Measurements from ENCODE around the gene NPHP4. TPM values are rescaled to one million over a fixed set of nuclear protein-coding genes. Genes with fewer than 3 reads are reported as not detected.

The NPHP4 gene
- total RNA-seq, 1 experiment from 2014 or later, result 20.0 TPM

DNA sequence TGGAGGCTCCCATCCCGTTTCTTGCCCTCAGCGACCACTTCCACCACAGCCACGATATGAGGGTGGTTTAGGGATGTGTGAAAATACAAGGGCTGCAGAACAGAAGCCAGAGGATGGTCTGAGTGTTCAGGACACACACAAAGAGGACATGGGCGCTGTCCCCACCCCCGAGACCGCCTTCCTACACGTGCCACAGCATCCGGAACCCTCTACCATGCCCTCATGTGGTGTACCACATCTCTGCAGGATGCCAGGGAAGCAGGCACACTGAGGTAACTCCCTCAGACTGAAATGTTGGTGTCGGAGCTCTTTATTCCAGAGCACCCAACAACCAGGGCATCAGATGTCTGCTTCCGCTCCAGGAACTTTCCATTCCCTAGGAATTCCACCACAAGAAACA lies 23.1 kb downstream of the NPHP4 start:
- H3K4me3 ChIP-seq (replicated peaks in 1 of 2; ENCODE audit: low read depth in 1 of 2, low read length in 2 of 2), result no peak overlapping the region
- H3K9me2 ChIP-seq (ENCODE audit: insufficient read depth), result no peaks in the 10 kb centered on the region
- no peak for ATAC-seq
- peaks cover 0 to 13% of the 10 kb centered on the region in 2 experiments; a peak in 3 of 4 replicates for H3K36me3 ChIP-seq (ENCODE audit: control insufficient read depth in 1 of 2, insufficient read depth in 2 of 2, low read length in 2 of 2)
- TF ChIP-seq RAD21 (IDR thresholded peaks at IDR 0.05; ENCODE audit: low read depth), result no peak
- ChIA-PET CTCF (no interaction called here), RAD21 (ENCODE audit: low non-redundant PET in 1 of 2, low total read pairs in 2 of 2, uncharacterized antibody in 2 of 2, unreplicated experiment in 2 of 2) (no interaction called here), POLR2A (no interaction called here)
- intact Hi-C loops (cut with micrococcal nuclease), result no loop called here
- H4K20me1 ChIP-seq (ENCODE audit: insufficient read depth), result no peaks in the 10 kb centered on the region
- no peak overlapping the region for H3K27ac ChIP-seq (ENCODE audit: low read depth, low read length)
- H3K27me3 ChIP-seq (ENCODE audit: insufficient read depth, low read length), result no peaks in the 10 kb centered on the region
- H3K79me2 ChIP-seq (ENCODE audit: insufficient read depth, low read length), result no peaks in the 10 kb centered on the region
- no peaks in the 10 kb centered on the region for H3K9me3 ChIP-seq (ENCODE audit: control insufficient read depth in 1 of 2, insufficient read depth in 1 of 2, low read depth in 1 of 2, low read length in 2 of 2)
- no peak for DNase-seq (ENCODE audit: low read depth, low spot score)
- H3K4me2 ChIP-seq (ENCODE audit: low read length), result no peak overlapping the region
- H3K4me1 ChIP-seq (ENCODE audit: control insufficient read depth in 1 of 2, insufficient read depth in 2 of 2, low read length in 2 of 2), result no peaks in the 10 kb centered on the region
- H3K9ac ChIP-seq (ENCODE audit: low read length), result no peak overlapping the region
- no peak overlapping the region for H2AFZ ChIP-seq (ENCODE audit: low read depth, low read length, poor library complexity, severe bottlenecking)
- no TSS peak for BruUV-seq (replicated peaks)

DNA sequence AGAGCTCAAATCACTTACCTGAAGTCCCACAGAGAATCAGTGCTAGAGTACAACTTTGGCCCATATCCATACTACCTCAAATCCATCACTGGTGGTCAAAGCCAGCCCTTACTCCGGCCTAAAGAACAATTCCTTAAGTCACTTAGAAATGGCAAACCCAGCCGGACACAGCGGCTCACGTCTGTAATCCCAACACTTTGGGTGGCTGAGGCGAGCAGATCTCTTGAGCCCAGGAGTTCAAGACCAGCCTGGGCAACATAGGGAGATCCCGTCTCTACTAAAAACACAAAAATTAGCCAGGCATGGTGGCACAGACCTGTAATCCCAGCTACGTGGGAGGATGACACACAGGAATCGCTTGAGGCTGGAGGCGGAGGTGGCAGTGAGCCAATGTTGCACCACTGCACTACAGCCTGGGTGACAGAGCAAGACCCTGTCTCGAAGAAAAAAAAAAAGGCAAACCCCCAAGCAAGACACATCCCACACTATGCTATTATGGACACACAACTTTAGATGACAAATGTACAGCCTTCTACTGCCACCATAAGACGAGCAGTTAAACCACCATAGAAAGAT lies 24.0 kb downstream of the NPHP4 start:
- RAD21 ChIA-PET (ENCODE audit: low non-redundant PET in 1 of 2, low total read pairs in 2 of 2, uncharacterized antibody in 2 of 2, unreplicated experiment in 2 of 2), result no interaction called here
- Histone ChIP-seq H2AFZ (ENCODE audit: low read depth, low read length, poor library complexity, severe bottlenecking) (no peak overlapping the region), H3K4me2 (ENCODE audit: low read length) (no peak overlapping the region), H3K27ac (ENCODE audit: low read depth, low read length) (no peak overlapping the region), H3K9ac (ENCODE audit: low read length) (no peak overlapping the region), H4K20me1 (ENCODE audit: insufficient read depth) (no peaks in the 10 kb centered on the region), H3K36me3 (ENCODE audit: control insufficient read depth in 1 of 2, insufficient read depth in 2 of 2, low read length in 2 of 2) (peaks cover 0 to 13% of the 10 kb centered on the region in 2 experiments; a peak in 2 of 4 replicates), H3K79me2 (ENCODE audit: insufficient read depth, low read length) (no peaks in the 10 kb centered on the region), H3K27me3 (ENCODE audit: insufficient read depth, low read length) (no peaks in the 10 kb centered on the region), H3K4me3 (replicated peaks in 1 of 2; ENCODE audit: low read depth in 1 of 2, low read length in 2 of 2) (no peak overlapping the region), H3K4me1 (ENCODE audit: control insufficient read depth in 1 of 2, insufficient read depth in 2 of 2, low read length in 2 of 2) (no peaks in the 10 kb centered on the region), H3K9me3 (ENCODE audit: control insufficient read depth in 1 of 2, insufficient read depth in 1 of 2, low read depth in 1 of 2, low read length in 2 of 2) (no peaks in the 10 kb centered on the region), H3K9me2 (ENCODE audit: insufficient read depth) (no peaks in the 10 kb centered on the region)
- CTCF ChIA-PET, result no interaction called here
- no TSS peak for BruUV-seq (replicated peaks)
- no peak for DNase-seq (ENCODE audit: low read depth, low spot score)
- POLR2A ChIA-PET, result no interaction called here
- no peak for ATAC-seq
- intact Hi-C loops (cut with micrococcal nuclease), result no loop called here
- TF ChIP-seq EZH2phosphoT487 (IDR thresholded peaks at IDR 0.05; ENCODE audit: borderline replicate concordance) (no peak), SP1 (IDR thresholded peaks at IDR 0.05; ENCODE audit: low read depth) (no peak), YY1 (IDR thresholded peaks at IDR 0.05; ENCODE audit: extremely low read depth, insufficient replicate concordance, low read depth, low read length) (no peak), JUND (IDR thresholded peaks at IDR 0.05) (no peak), TCF7L2 (IDR thresholded peaks at IDR 0.05; ENCODE audit: borderline replicate concordance, extremely low read depth, insufficient read depth, insufficient read length) (no peak), CBX3 (IDR thresholded peaks at IDR 0.05; ENCODE audit: low read depth) (no peak), REST (IDR thresholded peaks at IDR 0.05; ENCODE audit: low read depth) (no peak), EGR1 (IDR thresholded peaks at IDR 0.05; ENCODE audit: low read depth) (no peak)
- TF ChIP-seq, protein P1, sequence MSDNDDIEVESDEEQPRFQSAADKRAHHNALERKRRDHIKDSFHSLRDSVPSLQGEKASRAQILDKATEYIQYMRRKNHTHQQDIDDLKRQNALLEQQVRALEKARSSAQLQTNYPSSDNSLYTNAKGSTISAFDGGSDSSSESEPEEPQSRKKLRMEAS (IDR thresholded peaks at IDR 0.05), result no peak
- TF ChIP-seq, protein P2, sequence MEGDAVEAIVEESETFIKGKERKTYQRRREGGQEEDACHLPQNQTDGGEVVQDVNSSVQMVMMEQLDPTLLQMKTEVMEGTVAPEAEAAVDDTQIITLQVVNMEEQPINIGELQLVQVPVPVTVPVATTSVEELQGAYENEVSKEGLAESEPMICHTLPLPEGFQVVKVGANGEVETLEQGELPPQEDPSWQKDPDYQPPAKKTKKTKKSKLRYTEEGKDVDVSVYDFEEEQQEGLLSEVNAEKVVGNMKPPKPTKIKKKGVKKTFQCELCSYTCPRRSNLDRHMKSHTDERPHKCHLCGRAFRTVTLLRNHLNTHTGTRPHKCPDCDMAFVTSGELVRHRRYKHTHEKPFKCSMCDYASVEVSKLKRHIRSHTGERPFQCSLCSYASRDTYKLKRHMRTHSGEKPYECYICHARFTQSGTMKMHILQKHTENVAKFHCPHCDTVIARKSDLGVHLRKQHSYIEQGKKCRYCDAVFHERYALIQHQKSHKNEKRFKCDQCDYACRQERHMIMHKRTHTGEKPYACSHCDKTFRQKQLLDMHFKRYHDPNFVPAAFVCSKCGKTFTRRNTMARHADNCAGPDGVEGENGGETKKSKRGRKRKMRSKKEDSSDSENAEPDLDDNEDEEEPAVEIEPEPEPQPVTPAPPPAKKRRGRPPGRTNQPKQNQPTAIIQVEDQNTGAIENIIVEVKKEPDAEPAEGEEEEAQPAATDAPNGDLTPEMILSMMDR (IDR thresholded peaks at IDR 0.05 in 2 of 3, conservative IDR thresholded peaks at IDR 0.05 in 1 of 3; ENCODE audit: borderline replicate concordance in 1 of 3, insufficient read depth in 1 of 3, low read depth in 2 of 3, low read length in 2 of 3), result no peak
- TF ChIP-seq, protein P3, sequence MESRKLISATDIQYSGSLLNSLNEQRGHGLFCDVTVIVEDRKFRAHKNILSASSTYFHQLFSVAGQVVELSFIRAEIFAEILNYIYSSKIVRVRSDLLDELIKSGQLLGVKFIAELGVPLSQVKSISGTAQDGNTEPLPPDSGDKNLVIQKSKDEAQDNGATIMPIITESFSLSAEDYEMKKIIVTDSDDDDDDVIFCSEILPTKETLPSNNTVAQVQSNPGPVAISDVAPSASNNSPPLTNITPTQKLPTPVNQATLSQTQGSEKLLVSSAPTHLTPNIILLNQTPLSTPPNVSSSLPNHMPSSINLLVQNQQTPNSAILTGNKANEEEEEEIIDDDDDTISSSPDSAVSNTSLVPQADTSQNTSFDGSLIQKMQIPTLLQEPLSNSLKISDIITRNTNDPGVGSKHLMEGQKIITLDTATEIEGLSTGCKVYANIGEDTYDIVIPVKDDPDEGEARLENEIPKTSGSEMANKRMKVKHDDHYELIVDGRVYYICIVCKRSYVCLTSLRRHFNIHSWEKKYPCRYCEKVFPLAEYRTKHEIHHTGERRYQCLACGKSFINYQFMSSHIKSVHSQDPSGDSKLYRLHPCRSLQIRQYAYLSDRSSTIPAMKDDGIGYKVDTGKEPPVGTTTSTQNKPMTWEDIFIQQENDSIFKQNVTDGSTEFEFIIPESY (IDR thresholded peaks at IDR 0.05; ENCODE audit: extremely low read depth, insufficient replicate concordance, low read length), result no peak
